Stimulated activated CD8-positive, alpha-beta memory T cell treated with anti-CD3 and anti-CD28 coated beads, Interleukin-12 subunit alpha, Interleukin-12 subunit beta, amount 100 ng/mL, for 24 hours (primary cell): ENCODE measurements around the gene GNPDA1.
"Not testable (repeated sequence)": the region's sequence is repeated elsewhere in the genome, so short reads cannot be mapped to it uniquely, and the experiment has no call there.

Experiments used
- DNase-seq: peaks from one replicate; pipeline ENCODE4 v3.0.0-alpha.2; 2020; ENCODE audit errors: extremely low read depth

Gene GNPDA1

GRCh38 chr5:142012792-142013388, at the start of gene GNPDA1:
GNPDA1 (minus strand) TSS chr5:142013027; CDS start chr5:142012035, 992 bp downstream.
- DNase-seq, result peak; percentile 42

- no peak for DNase-seq
These were observed 46.6 kb upstream of the GNPDA1 start for GRCh38 chr5:142059304-142059940.

GRCh38 chr5:142057697-142058056, 44.9 kb upstream of the GNPDA1 start:
- no peak for DNase-seq

- DNase-seq, result no peak
These were observed 44.2 kb upstream of the GNPDA1 start for GRCh38 chr5:142056816-142057696.

GRCh38 chr5:142055301-142055700, 42.5 kb upstream of the GNPDA1 start:
- no peak for DNase-seq

- DNase-seq, result no peak
These were observed 40.8 kb upstream of the GNPDA1 start for GRCh38 chr5:142053426-142054151.

GRCh38 chr5:142052026-142052425, 39.2 kb upstream of the GNPDA1 start:
- DNase-seq, result not testable (repeated sequence)

GRCh38 chr5:142048272-142048671, 35.4 kb upstream of the GNPDA1 start:
- DNase-seq, result no peak

- DNase-seq, result no peak
These were observed 33.4 kb upstream of the GNPDA1 start for GRCh38 chr5:142046191-142046590.

GRCh38 chr5:142040881-142041280, 28.1 kb upstream of the GNPDA1 start:
- not testable (repeated sequence) for DNase-seq

- no peak for DNase-seq
These were observed 27.5 kb upstream of the GNPDA1 start for GRCh38 chr5:142040285-142040684.

- no peak for DNase-seq
These were observed 25.9 kb upstream of the GNPDA1 start for GRCh38 chr5:142038735-142039134.

GRCh38 chr5:142037599-142037998, 24.8 kb upstream of the GNPDA1 start:
- not testable (repeated sequence) for DNase-seq

- no peak for DNase-seq
These were observed 24.1 kb upstream of the GNPDA1 start for GRCh38 chr5:142036918-142037317.

GRCh38 chr5:142034994-142035393, 22.2 kb upstream of the GNPDA1 start:
- no peak for DNase-seq

GRCh38 chr5:142033632-142034567, 21.1 kb upstream of the GNPDA1 start:
- DNase-seq, result not testable (repeated sequence)

- no peak for DNase-seq
These were observed 20.2 kb upstream of the GNPDA1 start for GRCh38 chr5:142032747-142033631.

GRCh38 chr5:142032150-142032549, 19.3 kb upstream of the GNPDA1 start:
- DNase-seq, result no peak

GRCh38 chr5:142025637-142026036, 12.8 kb upstream of the GNPDA1 start:
- no peak for DNase-seq

GRCh38 chr5:142024771-142025304, 12.0 kb upstream of the GNPDA1 start:
- peak; percentile 66 for DNase-seq
